NCI-H345 (cell line): ENCODE data around the gene CBARP.

Experiments
- DNase-seq: peaks from one replicate; lab custom pipeline; 2025; lab: John Stamatoyannopoulos, UW

The CBARP gene

GRCh38 chr19:1275260-1275975, 37.6 kb upstream of the CBARP start, which contains the start of gene FAM174C:
Gene FAM174C, plus strand, starts transcription at chr19:1275530. Its CDS starts 20 bp downstream, at chr19:1275550.
- DNase-seq, result peak; percentile 98

GRCh38 chr19:1274852-1275259, 37.1 kb upstream of the CBARP start:
- DNase-seq, result no peak

GRCh38 chr19:1274081-1274851, 36.5 kb upstream of the CBARP start:
- DNase-seq, result no peak

- no peak for DNase-seq
Observed at GRCh38 chr19:1273263-1274041, 35.6 kb upstream of the CBARP start.

GRCh38 chr19:1272423-1273262, 34.8 kb upstream of the CBARP start:
- DNase-seq, result no peak

- DNase-seq, result no peak
Observed at GRCh38 chr19:1271528-1272422, 34.0 kb upstream of the CBARP start.

- DNase-seq, result no peak
Observed at GRCh38 chr19:1270854-1271527, 33.2 kb upstream of the CBARP start.

GRCh38 chr19:1270213-1270853, 32.5 kb upstream of the CBARP start:
- DNase-seq, result no peak

GRCh38 chr19:1269478-1270212, 31.8 kb upstream of the CBARP start:
- DNase-seq, result peak; percentile 89

GRCh38 chr19:1269065-1269477, 31.3 kb upstream of the CBARP start, which contains the start of gene CIRBP:
Gene CIRBP, plus strand, starts transcription at chr19:1269332. Its CDS starts 1,602 bp downstream, at chr19:1270934.
- DNase-seq, result peak; percentile 98

GRCh38 chr19:1268226-1269064, 30.6 kb upstream of the CBARP start:
- no peak for DNase-seq

GRCh38 chr19:1267477-1268225, 29.8 kb upstream of the CBARP start:
- peak; percentile 38 for DNase-seq

- DNase-seq, result peak; percentile 50
Observed at GRCh38 chr19:1266916-1267476, 29.2 kb upstream of the CBARP start.

GRCh38 chr19:1266129-1266915, 28.5 kb upstream of the CBARP start:
- peak; percentile 73 for DNase-seq

- DNase-seq, result no peak
Observed at GRCh38 chr19:1265615-1266128, 27.9 kb upstream of the CBARP start.
